Nephron (organoid): ENCODE data around the gene IL7R.
A peak's percentile ranks its signal among the peaks of the same experiment; 100 is the strongest.

ENCODE experiments used
- H3K27ac Mint-ChIP-seq, 3 experiments: 2 replicates each; pipeline ENCODE4 v1.8.0; 2020; ENCODE audit warnings: mixed read lengths in 3 of 3, mild to moderate bottlenecking in 2 of 3, moderate library complexity in 1 of 3
- H3K27me3 Mint-ChIP-seq: 2 replicates; pipeline ENCODE4 v1.8.0; 2021; ENCODE audit warnings: low read depth, mild to moderate bottlenecking, moderate library complexity, mixed read lengths
- H3K36me3 Mint-ChIP-seq: 2 replicates; pipeline ENCODE4 v1.8.0; 2020; ENCODE audit warnings: low read depth, mixed read lengths
- H3K4me1 Mint-ChIP-seq: 2 replicates; pipeline ENCODE4 v1.8.0; 2020; ENCODE audit warnings: mixed read lengths
- H3K4me3 Mint-ChIP-seq, 3 experiments: 2 replicates each; pipeline ENCODE4 v1.8.0; 2020; ENCODE audit warnings: mild to moderate bottlenecking in 3 of 3, mixed read lengths in 3 of 3, moderate library complexity in 2 of 3
- H3K9me3 Mint-ChIP-seq: 2 replicates; pipeline ENCODE4 v1.8.0; 2020; ENCODE audit warnings: mixed read lengths
- TF ChIP-seq, protein P1 (sequence below), 3 experiments: fragments of 200-600 bp; sonication (generic); IDR thresholded peaks; one replicate each; pipeline ENCODE4 v1.5.0; 2021; ENCODE audit warnings: antibody characterized with exemption in 3 of 3; ENCODE audit not compliant: unreplicated experiment in 3 of 3

The IL7R gene, protein sequence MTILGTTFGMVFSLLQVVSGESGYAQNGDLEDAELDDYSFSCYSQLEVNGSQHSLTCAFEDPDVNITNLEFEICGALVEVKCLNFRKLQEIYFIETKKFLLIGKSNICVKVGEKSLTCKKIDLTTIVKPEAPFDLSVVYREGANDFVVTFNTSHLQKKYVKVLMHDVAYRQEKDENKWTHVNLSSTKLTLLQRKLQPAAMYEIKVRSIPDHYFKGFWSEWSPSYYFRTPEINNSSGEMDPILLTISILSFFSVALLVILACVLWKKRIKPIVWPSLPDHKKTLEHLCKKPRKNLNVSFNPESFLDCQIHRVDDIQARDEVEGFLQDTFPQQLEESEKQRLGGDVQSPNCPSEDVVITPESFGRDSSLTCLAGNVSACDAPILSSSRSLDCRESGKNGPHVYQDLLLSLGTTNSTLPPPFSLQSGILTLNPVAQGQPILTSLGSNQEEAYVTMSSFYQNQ

DNA sequence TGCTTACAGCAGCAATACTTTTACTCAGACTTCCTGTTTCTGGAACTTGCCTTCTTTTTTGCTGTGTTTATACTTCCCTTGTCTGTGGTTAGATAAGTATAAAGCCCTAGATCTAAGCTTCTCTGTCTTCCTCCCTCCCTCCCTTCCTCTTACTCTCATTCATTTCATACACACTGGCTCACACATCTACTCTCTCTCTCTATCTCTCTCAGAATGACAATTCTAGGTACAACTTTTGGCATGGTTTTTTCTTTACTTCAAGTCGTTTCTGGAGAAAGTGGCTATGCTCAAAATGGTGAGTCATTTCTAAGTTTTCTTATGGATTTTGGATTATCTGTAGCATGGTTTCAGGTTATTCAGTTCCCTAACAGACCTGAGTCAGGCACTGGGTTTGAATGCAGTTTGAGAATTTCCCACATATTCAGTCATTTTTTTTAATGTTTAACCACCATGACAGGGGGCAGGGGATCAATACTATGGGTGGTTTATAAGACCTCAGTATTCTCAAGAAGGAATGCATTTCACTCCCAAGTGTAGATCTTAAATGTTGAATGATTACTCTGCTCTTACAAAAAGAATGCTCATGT lies at the start of gene IL7R:
Gene IL7R, plus strand, starts transcription at position 127 of the 587 bp plus-strand sequence. Its CDS starts 87 bp downstream, at position 214.
- H3K27me3 Mint-ChIP-seq = no peaks in the 10 kb centered on the region
- peak within 1 kb of the TSS; percentile 40 to 61 (median 60) for H3K27ac Mint-ChIP-seq
- H3K9me3 Mint-ChIP-seq = no peaks in the 10 kb centered on the region
- H3K36me3 Mint-ChIP-seq = no peaks in the 10 kb centered on the region
- H3K4me3 Mint-ChIP-seq = no peak within 1 kb of the TSS
- TF ChIP-seq, protein P1, sequence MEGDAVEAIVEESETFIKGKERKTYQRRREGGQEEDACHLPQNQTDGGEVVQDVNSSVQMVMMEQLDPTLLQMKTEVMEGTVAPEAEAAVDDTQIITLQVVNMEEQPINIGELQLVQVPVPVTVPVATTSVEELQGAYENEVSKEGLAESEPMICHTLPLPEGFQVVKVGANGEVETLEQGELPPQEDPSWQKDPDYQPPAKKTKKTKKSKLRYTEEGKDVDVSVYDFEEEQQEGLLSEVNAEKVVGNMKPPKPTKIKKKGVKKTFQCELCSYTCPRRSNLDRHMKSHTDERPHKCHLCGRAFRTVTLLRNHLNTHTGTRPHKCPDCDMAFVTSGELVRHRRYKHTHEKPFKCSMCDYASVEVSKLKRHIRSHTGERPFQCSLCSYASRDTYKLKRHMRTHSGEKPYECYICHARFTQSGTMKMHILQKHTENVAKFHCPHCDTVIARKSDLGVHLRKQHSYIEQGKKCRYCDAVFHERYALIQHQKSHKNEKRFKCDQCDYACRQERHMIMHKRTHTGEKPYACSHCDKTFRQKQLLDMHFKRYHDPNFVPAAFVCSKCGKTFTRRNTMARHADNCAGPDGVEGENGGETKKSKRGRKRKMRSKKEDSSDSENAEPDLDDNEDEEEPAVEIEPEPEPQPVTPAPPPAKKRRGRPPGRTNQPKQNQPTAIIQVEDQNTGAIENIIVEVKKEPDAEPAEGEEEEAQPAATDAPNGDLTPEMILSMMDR (IDR thresholded peaks at IDR 0.05; ENCODE audit: unreplicated experiment in 3 of 3) = no peak
- H3K4me1 Mint-ChIP-seq = peaks cover 40% of the 10 kb centered on the region

DNA sequence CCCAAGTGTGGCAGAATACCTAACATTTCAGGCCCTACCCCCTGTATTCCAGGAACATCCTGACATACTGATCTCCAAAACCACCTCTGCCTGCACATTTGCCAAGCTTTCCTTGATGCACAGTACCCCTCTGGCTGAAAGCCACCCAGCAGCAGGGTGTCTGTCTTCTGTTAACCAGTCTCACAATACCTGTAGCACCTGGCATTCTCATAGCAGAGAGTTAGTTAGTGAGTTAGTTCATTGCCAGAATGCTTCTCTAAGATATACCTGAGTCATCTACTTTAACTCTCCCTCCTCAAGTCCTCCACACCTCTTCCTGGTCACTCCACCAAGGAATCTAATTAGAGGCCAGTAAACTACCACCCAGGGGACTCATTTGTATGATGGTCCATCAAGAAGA lies 46.1 kb upstream of the IL7R start:
- Mint-ChIP-seq H3K36me3 (no peaks in the 10 kb centered on the region), H3K9me3 (no peaks in the 10 kb centered on the region), H3K4me3 (no peak overlapping the region), H3K4me1 (no peaks in the 10 kb centered on the region), H3K27me3 (no peaks in the 10 kb centered on the region), H3K27ac (no peak overlapping the region)
- TF ChIP-seq, protein P1 (IDR thresholded peaks at IDR 0.05; ENCODE audit: unreplicated experiment in 3 of 3) = no peak

DNA sequence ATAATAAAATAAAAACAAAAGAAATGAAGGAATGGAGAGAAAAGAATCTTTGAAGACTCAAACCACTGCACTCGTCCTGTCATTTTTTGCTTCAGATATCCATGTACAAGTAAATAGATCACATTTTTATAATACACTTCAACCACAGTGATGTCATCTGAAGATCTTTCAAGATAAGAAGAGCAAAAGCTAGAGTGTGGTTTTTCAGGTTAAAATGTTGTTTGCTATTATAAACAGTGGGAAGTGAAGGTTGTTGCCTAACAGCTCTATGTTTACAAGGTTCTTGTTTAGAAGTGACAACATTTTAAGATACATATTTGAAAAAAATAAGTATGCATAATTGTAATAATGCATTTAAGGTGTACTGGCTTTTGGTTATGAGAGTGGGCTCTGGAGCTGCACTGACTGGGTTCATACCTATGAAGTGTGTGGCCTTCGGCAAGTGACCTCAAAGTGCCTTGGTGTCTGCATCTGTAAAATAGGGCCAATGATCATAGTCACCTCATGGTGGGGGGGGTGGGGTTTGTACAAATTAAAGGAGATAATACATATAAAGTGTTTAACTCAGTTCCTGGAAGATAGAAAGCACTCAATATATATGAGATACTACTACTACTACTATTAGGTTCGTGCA lies 45.5 kb upstream of the IL7R start:
- no peaks in the 10 kb centered on the region for H3K9me3 Mint-ChIP-seq
- TF ChIP-seq, protein P1 (IDR thresholded peaks at IDR 0.05; ENCODE audit: unreplicated experiment in 3 of 3) = no peak
- H3K27ac Mint-ChIP-seq = no peak overlapping the region
- no peaks in the 10 kb centered on the region for H3K27me3 Mint-ChIP-seq
- no peaks in the 10 kb centered on the region for H3K4me1 Mint-ChIP-seq
- H3K36me3 Mint-ChIP-seq = no peaks in the 10 kb centered on the region
- no peak overlapping the region for H3K4me3 Mint-ChIP-seq

DNA sequence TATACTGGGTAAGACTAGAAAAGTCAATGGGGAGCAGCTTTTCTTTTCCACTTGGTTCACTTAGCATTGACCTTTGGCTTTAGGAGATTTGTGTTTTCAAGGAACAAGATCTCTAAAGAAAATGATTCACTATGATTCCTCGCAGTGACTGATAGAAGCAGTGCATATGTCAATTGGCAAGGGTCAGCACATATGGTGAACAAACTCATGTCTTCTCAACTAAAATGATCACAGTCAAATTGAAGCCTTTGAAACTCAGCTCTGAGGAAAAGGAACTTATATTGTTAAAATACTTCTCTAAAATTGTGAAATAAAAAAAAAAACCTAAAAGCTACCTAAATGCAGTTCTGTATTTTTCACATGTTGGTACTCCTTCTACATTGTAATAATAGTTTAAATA lies 43.2 kb upstream of the IL7R start:
- Mint-ChIP-seq H3K4me1 (no peaks in the 10 kb centered on the region), H3K27ac (no peak overlapping the region), H3K9me3 (no peaks in the 10 kb centered on the region), H3K4me3 (no peak overlapping the region), H3K36me3 (no peaks in the 10 kb centered on the region), H3K27me3 (no peaks in the 10 kb centered on the region)
- TF ChIP-seq, protein P1 (IDR thresholded peaks at IDR 0.05; ENCODE audit: unreplicated experiment in 3 of 3) = no peak

DNA sequence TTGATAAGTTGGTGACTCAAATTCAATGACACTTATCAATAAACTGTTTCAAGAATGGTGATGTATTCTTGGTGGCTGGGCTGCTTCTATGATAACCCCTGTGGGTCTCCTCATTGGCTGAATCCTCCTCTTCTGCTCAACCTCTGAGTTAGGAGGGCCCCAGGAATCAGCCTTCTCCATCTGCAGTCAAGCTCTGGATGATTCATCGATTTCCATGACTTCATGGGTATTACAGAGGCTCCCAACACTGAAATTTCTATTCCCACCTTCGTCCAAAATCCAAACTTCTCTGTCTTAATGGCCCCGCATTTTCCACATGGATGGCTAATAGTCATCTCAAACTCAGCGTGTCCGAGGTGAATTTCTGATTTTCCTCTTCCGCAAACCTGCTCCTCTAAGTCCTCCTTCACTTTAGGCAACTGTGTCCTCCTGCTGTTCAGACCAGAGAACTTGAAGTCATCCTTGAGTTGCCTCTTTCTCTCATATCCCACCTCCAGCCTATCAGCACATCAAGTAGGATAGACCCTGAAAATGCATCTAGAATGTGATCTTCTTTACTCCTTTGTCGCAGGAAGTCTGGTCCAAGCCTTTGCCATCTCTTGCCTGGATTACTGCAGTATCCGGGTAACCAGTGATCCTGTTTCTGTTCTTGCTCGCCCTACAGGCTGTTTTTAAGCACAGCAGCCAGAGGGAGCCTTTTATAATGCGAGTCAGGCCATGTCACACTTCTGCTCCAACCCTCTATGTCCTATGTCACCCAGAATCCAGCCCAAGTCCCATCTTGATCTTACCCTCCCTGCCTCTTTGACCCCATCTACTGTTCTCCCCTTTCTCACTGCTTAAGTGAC lies 41.4 kb upstream of the IL7R start:
- TF ChIP-seq, protein P1 (IDR thresholded peaks at IDR 0.05; ENCODE audit: unreplicated experiment in 3 of 3) = peak in 2 of 3 experiments; percentile 16 to 17
- Mint-ChIP-seq H3K9me3 (no peaks in the 10 kb centered on the region), H3K36me3 (no peaks in the 10 kb centered on the region), H3K4me1 (no peaks in the 10 kb centered on the region), H3K4me3 (no peak overlapping the region), H3K27ac (no peak overlapping the region), H3K27me3 (no peaks in the 10 kb centered on the region)
